ENCODE results near the gene GPR45.

The GPR45 gene

DNA sequence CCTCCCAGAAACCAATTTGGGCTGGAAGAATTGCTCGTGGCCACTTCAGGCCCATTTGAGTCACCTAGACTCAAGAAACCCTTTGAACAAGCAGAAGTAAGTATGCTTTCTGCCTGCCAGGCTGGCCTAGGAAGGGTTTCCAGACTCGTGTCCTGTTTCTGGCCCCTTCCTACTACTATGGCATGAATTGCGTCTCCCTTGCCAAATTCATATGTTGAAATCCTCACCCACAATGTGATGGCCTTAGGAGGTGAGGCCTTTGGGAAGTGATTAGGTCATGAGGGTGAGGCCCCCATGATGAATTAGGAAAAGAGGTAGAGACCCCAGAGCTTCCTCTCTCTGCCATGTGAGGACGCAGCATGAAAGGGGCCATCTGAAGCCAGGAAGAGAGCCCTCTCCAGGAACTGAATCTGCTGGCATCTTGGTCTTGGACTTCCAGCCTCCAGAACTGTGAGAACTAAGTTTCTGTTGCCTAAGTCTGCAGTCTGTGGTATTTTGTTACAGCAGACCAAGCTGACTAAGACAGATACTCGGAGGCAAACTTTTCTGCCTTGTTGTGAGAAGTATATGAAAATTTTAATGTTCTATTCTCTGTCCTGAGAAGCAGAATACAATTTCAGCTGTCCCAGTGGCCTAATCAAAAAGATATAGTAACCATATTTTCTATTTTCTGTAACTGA, 13.1 kb downstream of the GPR45 start:
- DNase-seq (ENCODE audit: low read depth in 3 of 3), result no peak

DNA sequence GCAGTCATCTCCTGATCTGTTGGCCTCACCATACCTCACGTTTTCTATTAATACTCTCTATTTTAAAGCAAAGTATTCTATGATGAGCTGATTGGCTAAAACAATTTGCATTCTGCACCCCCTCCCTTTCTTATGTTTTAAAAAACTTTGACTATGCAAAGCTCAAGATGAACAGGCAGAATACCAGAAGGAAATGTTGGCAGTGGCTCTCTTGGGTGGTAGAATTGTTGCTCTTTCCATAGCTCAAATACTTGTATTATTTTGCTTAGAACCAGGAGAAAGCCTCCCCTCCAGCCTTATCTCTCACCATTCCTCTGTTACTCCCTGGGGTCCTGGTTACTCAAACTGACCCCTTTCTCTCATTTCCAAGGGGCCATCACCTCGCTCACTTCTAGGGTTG, 14.4 kb downstream of the GPR45 start:
- no peak for DNase-seq (ENCODE audit: low read depth in 3 of 3)

DNA sequence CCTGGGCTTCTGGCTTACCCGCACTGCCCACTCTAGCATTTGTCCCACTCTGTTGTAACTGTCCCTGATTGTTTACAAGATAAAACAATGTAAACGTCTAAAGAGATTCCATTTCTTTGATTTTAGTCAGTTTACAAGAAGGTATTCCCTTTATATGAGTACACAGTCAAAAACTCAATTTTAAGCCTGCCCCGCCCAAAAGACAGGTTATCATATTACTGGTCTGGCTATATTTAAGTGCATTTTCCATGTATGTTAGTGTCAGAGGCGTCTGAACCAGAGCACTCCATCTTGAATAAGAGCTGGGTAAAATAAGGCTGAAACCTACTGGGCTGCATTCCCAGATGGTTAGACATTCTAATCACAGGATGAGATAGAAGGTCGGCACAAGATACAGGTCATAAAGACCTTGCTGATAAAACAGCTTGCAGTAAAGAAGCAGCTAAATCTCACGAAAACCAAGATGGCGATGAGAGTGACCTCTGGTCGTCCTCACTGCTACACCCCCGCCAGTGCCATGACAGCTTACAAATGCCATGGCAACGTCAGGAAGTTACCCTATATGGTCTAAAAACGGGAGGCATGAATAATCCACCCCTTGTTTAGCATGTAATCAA, 15.0 kb downstream of the GPR45 start:
- no peak for DNase-seq (ENCODE audit: low read depth in 3 of 3)

DNA sequence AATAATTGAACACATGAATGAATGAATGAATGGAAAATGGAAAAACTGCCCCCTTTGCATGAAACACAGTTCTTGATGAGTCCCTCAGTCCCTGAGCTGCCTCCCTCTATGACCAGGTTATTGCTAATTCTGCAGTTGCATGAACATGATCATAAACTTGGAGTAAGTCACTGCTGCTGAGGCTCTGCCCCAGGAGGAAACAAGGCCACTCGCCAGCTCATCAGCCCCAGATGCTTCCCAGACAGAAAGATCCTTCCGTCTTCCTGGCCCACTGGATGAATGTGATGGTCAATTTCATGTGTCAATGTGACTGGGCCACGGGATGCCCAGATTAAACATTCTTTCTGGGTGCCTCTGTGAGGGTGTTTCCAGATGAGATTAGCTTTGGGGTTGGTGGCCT, 16.4 kb downstream of the GPR45 start:
- no peak for DNase-seq (ENCODE audit: low read depth in 3 of 3)

DNA sequence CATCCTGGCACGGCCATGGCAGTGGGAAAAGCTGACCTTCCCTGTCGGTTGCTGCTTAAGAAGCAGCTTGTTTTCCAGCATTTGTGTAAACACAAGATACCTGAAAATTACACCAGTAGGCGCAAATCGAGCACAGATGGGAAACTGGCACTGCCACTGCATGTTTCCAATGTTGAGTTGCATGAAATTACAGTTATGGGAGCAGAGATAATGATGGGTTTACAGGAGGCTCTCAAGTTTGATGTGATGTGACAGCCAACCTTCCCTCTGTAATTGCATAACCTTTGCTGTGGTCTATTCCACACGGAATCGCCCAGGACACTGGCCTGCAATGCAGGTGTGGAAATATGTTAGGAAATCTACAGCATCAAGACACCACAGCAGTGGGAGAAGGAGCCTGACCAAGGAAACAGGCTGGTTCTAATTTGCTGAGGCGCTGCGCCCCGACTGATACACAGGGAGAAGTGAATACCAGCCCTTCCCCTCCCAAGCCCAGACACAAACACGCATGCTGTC, 17.4 kb downstream of the GPR45 start:
- no peak for DNase-seq (ENCODE audit: low read depth in 3 of 3)

DNA sequence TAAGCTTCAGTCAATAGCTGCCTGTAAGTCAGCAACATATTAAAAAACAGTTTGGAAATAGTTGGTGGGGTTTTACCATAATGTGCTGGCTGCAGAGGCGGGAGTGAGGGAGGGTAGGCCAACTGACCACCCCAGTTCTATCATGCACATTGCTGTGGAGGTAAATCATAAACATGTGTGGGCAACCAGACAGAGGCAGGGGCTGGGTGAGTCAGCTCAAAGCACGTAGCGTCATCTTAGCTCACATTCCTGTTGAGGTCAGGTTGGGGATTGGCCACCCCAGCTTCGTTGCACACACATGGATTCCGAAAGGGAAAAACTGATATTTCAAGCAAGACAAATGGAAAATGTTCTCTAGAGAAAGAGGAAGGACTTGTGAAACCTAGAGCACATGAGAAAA, 19.5 kb downstream of the GPR45 start:
- no peak for DNase-seq (ENCODE audit: low read depth in 3 of 3)

DNA sequence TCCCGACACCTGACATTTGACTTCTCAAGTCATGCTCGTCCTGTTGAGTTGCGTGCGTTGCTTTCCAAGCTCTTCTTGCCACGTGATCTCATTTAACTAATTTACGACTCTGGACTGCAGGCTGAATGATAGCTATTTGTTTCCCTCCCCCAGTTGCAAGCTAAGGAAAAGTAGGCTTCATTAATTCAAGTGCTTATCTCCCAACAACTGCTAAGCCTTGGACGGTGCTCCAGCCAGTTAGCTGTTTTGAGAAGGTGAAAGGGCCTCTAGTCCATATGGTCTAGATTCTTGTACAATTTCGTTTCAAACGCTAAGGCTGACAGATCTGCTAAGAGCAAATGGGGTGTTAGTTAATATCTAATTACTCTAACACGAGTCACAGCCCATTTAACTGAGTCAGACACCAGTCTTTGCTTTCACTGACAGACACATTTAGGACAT, 21.1 kb downstream of the GPR45 start:
- DNase-seq (ENCODE audit: low read depth in 3 of 3), result no peak

GRCh38 chr2:105269426-105269825, 27.9 kb downstream of the GPR45 start:
- DNase-seq (ENCODE audit: low read depth in 3 of 3), result no peak

- DNase-seq (ENCODE audit: low read depth in 3 of 3), result no peak
These were observed 30.0 kb downstream of the GPR45 start for GRCh38 chr2:105271393-105272045.

DNA sequence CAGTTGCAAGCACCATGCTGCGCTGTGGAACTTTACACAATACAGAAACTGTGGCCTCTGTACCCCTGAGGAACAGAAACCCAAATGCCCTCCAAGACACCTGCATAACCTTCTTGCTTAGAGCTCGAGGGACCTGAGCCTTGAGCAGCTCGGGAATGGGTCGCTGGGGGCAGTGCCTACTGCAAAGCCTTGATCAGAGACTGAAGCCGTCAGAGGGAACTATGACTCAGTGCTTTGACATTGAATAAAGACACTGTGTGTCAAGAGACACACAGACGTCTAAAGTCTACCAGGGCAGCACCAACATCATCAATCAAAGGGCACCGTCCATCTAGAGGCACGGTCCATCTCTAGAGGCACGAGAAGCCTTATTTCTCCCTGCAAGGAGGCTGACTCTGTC, 30.6 kb downstream of the GPR45 start:
- no peak for DNase-seq (ENCODE audit: low read depth in 3 of 3)

GRCh38 chr2:105274046-105274445, 32.5 kb downstream of the GPR45 start:
- DNase-seq (ENCODE audit: low read depth in 3 of 3), result no peak

- no peak for DNase-seq (ENCODE audit: low read depth in 3 of 3)
These were observed 37.1 kb downstream of the GPR45 start for GRCh38 chr2:105278654-105279053.

GRCh38 chr2:105279126-105279525, 37.6 kb downstream of the GPR45 start:
- DNase-seq (ENCODE audit: low read depth in 3 of 3), result no peak

DNA sequence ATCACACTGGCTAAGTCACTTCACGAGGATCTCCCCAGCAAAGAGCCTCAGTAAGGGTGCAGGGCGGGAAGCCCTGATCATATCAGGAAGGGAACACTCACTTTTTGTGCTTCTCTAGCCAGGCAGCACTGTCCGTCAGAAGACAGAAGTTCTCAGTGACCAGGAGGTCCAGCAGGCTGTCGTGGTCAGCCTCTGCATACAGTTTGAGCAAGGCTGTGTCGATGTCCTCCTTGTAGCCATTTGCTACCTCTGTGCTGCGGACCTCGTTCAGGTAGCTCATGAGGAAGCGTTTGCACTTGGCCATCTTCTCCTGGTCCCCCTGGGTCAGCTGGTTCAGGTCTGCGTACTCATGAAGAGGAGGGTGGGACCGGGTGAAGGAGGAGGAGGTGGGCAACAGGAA, 38.7 kb downstream of the GPR45 start:
- DNase-seq (ENCODE audit: low read depth in 3 of 3), result no peak

DNA sequence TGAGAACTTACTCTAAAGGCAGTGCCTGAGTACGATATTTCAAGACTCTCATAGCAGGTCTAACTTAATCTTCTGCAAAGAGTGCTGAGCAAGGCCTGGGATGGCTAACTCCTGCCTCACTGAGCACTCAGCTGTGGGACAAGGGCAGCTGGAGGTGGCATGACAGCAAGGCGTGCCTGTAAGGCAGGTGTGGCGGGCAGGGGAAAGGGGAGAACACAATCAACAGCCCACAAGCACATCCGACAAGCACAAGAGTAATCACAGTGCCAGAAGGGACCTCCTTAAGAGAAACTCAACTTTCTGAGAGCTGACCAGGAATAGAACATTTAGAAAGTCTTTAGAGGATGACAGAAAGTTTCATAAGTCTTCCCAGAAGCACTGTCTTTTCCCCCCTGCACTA, 42.0 kb downstream of the GPR45 start:
- no peak for DNase-seq (ENCODE audit: low read depth in 3 of 3)

DNA sequence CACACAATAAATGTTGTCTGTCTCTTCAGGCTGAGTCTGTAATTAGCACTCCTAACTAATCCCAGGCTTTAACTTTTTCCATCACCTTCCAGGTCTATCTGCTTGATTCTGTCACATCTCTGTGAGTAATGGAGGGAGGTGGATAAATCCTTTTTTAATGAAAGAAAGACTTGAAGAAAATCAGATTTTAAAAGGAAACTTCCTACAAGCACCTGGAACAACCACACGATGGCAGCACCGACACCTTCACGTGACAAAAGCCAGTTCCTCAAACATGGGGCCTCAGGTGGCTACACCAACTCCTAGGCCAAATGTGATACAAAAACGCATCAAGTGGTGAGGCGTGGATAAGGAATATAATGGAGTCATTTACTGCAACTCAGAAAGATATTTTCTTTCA, 46.1 kb downstream of the GPR45 start:
- DNase-seq (ENCODE audit: low read depth in 3 of 3), result peak in 2 of 3 experiments; percentile 6 to 22

DNA sequence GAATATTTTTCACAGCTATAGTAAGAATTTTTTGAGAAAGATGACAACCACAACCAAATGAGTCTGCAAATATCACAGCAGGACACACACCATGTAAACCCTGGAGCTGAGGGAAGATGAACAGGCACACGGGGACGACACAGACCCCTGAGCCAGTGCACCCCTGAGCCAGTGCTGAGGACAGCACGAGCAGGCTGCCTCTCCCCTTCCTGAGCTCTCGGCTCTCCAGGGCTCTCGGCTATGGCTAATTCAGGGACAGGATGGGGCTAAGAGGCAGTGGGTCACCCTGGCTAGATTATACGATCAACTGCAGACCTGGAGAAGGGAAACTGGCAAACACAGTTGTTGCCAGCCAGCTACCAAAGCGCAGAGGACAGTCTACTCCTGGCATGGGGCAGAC, 46.6 kb downstream of the GPR45 start:
- no peak for DNase-seq (ENCODE audit: low read depth in 3 of 3)

DNA sequence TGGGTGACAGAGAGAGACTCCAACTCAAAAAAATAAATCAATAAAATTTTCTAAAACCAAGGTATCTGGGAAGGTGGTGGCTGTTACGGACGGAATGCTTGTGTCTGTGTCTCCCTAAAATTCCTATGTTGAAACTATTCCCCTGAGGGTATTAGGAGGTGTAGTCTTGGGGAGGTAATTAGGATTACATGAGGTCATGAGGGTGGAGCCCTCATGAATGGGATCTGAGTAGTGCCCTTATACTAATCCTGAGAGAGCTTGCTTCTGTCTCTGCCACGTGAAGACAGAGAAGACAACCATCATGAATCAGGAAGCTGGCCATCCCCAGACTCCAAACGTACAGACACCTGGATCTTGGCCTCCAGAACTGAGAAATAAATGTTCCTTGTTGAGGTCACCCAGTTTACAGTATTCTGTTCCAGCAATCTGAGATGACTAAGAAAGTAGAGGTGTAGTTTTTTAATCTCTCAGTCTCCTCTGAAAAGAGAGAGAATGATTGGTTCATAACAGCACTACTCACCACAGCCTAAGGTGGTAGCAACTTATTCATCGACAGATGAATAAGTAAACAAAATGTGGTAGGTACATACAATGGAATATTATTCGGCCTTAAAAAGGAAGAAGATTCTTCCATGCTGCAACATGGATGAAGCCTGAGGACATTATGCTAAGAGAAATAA, 49.6 kb downstream of the GPR45 start:
- no peak for DNase-seq (ENCODE audit: low read depth in 3 of 3)

GRCh38 chr2:105291981-105292380, 50.4 kb downstream of the GPR45 start:
- no peak for DNase-seq (ENCODE audit: low read depth in 3 of 3)

All from stimulated activated CD4-positive, alpha-beta T cell treated with anti-CD3 and anti-CD28 coated beads, TNF-alpha, amount 100 ng/mL, for 24 hours (primary cell).